Stimulated activated CD4-positive, alpha-beta T cell treated with anti-CD3 and anti-CD28 coated beads, TNF-alpha, amount 100 ng/mL, for 4 hours (primary cell): ENCODE data around the gene KRTDAP.

Experiments
- DNase-seq, 3 experiments: peaks; one replicate each; pipeline ENCODE4 v3.0.0-alpha.2; 2020; ENCODE audit warnings: low read depth in 3 of 3

The KRTDAP gene

DNA sequence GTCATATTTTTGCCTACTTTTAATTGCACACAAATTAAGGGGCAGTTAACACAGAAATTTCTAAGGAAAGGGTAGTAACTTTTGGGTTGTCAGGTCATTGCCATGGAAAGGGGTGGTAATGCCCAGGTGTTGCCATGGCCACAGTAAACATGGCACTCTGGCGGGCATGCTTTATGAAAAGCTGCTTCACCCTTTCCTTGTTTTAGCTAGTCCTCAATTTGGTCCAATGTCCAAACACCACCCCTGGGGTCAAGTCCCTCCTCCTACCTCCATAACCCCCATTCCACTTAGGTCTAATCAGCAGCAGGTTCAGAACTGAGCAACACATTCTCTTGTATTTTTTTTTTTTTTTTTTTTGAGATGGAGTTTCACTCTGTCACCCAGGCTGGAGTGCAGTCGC, 35.6 kb downstream of the KRTDAP start:
- no peak for DNase-seq

DNA sequence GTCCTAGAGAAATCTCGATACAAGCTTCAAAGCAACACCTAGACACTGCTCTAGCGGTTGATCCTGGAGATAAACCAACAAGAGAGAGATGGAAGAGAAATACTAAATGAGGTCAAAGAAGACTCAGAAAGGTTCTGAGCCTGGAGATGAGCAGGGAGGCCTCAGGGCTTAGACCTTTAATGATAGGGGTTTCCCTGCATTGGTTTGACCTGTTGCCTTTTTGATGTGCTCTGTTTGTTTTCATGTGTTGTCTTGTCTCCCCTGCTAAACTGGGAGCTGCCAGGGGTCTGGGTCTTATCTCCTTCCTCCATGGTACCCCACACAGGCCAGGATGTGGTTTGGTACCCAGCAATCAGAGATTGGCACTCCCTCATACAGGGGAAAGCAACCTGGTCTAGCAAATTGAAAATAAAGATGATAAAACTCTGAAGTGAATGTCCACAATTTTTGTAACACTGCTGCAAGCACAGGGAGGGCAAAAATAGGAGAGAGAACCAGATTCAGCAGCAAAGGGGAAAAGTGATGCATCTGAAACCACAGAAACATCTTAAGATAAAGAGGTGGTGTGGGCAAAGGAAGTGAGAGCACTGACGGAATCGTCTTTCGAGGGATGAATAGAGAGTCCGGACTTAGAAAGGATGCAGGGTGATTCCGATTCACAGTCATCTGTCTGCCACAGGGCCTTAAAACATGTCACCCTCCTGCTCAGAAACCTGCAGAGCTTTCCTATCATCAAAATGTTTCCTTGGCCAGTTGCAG, 38.7 kb downstream of the KRTDAP start:
- no peak for DNase-seq

DNA sequence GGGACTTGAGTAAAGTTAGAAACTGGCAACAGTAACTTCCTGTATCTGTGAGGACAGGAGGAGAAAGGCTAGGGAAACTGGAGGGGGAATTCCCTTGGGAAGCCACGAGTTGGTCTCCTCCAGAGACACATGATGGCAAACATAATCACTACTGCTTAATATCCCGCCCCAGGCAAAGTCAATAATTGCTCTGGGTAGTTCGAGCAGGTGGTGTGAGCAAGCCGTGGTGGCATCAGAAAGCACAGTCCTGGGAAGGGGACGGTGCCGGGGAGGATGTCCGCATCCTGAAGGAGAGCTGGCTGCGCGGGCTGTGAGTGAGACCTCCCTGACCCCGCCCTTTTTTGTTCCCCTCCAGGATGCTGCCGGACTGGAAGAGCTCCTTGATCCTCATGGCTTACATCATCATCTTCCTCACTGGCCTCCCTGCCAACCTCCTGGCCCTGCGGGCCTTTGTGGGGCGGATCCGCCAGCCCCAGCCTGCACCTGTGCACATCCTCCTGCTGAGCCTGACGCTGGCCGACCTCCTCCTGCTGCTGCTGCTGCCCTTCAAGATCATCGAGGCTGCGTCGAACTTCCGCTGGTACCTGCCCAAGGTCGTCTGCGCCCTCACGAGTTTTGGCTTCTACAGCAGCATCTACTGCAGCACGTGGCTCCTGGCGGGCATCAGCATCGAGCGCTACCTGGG, 40.8 kb downstream of the KRTDAP start:
- no peak for DNase-seq

DNA sequence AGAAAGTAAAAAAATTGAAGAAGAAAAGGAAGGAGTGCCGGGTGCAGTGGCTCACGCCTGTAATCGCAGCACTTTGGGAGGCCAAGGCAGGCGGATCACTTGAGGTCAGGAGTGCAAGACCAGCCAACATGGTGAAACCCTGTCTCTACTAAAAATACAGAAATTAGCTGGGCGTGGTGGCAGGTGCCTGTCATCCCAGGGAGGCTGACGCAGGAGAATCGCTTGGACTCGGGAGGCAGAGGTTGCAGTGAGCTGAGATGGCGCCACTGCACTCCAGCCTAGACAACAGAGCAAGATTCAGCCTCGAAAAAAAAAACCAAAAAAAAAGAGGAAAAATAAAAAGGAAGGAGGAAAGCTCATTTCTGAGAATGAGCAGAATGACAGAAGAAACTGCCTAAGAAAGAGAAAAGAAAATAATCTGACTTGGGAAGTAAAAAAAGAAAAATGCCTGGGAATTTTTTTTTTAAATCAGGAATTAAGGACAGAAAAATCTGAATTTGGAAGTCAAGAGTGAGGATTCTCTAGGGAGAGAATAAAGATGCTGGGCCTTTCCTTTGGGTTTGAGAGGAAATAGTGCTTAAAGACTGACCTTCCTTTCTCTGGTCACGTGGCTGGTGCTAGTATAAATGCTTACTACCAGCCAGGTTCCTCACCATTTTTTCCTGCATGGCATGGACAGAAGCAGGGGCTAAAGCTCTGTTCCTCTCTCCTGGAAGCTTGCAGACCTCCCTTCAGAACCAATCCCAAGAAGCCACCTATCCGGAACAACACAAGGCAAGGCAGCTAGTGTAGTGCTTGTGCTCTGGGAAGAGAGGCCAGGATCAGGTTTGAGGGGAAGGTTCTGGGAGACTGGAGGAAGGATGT, 42.4 kb downstream of the KRTDAP start, which contains the start of gene FFAR2:
TSS of gene FFAR2 (plus strand) at position 652 of the 864 bp plus-strand sequence. CDS start 1,458 bp downstream, outside the sequence.
- no peak for DNase-seq

DNA sequence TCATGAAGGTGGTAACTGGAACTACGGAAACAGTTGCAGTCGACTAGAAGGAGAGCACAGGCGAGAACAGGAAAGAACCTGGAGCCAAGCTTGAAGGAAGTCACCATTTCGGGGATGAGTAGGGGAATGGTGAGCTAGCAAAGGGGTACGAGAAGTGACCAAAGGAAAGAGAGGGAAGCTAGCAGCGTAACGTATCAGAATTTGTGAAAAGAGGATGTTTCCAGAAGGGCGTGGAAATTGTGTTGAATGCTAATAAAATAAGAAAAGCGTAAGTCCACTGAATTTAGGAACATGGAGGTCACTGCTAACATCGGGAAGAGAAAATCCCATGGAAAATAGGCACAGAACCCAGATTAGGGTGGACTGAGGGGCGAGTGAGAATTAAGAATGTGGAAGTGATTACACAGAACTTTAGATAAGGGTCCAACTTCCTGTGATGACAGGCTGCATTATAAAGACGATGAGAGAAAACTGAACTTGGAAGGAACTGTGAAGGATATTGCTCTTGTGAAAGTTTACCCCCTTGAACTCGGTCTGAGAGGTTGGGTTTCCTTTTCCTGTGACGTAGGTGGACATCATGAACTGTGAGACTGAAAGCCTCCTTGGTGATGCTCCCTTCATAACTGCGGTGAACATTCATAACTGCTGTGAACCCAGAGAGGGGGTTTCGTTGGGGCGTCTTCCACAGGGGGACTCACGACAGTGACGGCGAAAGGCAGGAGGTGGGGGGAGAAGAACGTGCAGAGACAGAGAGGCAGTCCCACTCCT, 44.3 kb downstream of the KRTDAP start:
- no peak for DNase-seq

DNA sequence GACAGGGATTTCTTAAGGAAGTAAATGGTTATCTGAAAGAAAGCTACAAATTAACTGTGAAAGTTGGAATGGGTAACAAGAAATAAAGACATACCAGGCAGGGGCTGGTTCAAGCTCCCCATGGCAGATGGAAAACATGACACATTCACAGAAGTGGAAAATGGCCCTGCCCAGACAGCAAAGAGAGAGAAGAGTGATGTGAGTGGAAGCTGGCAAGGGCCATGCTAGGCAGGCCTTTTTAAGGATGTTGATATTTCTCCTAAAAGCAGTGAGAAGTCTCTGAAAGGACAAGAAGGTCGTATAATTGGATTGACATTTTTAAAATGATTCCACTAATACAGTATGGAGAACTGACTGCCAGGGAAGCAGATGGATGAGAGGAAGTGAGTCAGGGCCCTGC, 45.5 kb downstream of the KRTDAP start:
- DNase-seq: no peak

DNA sequence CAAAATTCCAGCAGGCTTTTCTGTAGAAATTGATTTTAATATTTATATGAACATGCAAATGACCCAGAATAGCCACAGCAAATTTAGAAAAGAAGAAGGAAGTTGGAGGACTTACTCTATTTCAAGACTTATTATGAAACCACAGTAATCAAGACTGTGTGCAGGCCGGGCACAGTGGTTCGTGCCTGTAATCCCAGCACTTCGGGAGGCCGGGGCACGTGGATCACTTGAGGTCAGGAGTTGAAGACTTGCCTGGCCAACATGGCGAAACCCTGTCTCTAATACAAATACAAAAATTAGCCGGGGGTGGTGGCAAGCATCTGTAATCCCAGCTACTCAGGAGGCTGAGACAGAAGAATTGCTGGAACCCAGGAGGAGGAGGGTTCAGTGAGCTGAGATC, 48.2 kb downstream of the KRTDAP start:
- DNase-seq: no peak

DNA sequence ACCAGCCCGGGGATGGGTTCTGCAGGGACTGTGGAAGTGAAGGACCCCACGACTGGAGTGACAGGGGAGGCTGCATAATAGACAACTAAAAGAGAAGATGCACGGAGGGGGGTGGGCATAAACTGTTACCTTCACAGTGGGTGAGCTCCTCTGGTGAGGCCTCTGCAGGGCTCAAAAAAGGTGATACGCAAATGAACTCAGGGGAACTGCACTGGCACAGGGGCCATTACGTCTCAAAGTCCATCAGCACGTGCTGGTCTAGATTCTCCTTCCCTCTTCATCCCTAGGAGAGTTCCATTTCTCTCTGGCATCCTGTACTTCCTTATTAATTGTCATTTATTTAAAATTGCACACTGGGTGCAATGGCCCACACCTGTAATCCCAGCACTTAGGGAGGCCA, 50.3 kb downstream of the KRTDAP start:
- DNase-seq: no peak

DNA sequence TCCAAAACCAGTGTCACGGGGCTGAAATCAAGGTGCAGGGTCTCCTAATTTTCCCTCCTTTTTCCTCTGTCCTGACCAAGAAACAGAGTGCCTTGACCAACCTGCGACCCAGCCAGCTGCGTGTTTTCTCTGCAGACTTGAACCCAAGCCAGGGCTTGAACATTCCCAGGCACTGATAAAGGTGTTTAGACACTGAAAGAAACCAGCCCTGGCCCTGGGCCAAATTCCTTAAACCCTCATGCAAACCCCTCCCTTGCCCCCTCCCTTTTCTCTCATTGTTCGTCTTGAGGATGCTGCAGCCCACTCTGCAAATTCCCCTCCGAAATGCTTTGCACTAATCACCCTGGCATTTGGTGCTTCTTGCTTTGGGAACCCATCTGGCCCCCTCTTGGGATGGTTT, 51.7 kb downstream of the KRTDAP start:
- no peak for DNase-seq

DNA sequence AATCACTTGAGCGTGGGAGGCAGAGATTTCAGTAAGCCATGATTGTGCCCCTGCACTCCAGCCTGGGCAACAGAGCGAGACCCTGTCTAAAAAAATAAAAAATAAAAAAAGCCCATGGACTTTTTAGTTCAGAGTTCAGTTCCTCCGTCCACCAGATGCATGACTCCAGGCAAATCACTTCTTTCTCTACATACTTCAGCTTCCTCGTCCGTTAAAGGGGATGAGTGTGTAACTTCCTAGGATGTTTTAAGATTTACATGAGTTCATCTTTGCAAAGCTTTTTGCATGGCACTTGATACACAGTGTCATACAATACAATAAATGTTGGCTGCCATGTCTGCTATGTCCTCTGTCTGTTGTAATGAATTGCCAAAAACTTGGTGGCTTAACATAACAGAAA, 52.2 kb downstream of the KRTDAP start:
- DNase-seq: no peak

DNA sequence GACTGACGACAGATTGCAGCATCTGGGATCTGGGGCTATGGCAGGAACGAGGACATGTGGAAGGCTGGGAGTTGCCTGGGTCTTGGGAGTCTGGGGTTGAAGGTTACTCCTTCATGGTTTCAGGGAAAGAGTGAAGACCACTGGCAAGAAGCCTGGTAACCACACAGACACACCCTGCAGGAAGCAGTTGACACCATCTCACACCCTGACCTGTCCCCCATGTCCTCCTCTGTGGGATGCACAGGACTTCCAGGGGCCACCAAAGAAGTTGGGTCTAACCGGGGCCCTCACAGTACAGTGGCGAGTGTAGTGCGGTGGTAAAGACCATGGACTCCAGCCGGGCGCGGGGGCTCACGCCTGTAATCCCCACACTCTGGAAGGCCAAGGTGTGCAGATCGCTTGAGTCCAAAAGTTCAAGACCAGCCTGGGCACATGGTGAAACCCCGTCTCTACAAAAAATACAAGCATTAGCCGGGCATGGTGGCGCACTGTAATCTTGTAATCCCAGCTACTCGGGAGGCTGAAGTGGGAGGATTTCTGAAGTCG, 52.8 kb downstream of the KRTDAP start:
- no peak for DNase-seq
